Pericardium fibroblast (primary cell): ENCODE results near the gene TARBP1. TPM values are rescaled to one million over a fixed set of nuclear protein-coding genes. Genes with fewer than 3 reads are reported as not detected.

ENCODE experiments used
- total RNA-seq: library from RNA; depleted of rRNA; stranded (reverse); fragments of >200 nt; gene quantifications from 2 replicates; pipeline ENCODE4 v1.2.3, GENCODE V29; 2015

TARBP1 gene
- total RNA-seq, result 11.8 and 26.6 TPM in 2 replicates

GRCh38 chr1:234478481-234479309 is at the start of gene TARBP1:
TARBP1 (minus strand) TSS chr1:234479179; CDS start chr1:234479103, 76 bp downstream.

GRCh38 chr1:234373064-234373958 is 105.7 kb downstream of the TARBP1 start, which contains the start of gene COA6:
COA6 (plus strand) TSS chr1:234373456; CDS start chr1:234373467, 11 bp downstream.

Other genes starting within 250 kb of the TARBP1 start
- 14.8 and 18.5 TPM in 2 replicates for gene COA6, start 105.7 kb downstream of the TARBP1 start, total RNA-seq
- 66.6 and 67.2 TPM in 2 replicates for gene IRF2BP2, start 131.0 kb upstream of the TARBP1 start, total RNA-seq